ENCODE measurements around the gene GMCL2. TPM values are rescaled to one million over a fixed set of nuclear protein-coding genes. Genes with fewer than 3 reads are reported as not detected.
A peak's percentile ranks its signal among the peaks of the same experiment; 100 is the strongest.

The GMCL2 gene
- total and polyA plus RNA-seq, 2 donors from 2014 or later, result not detected

GRCh38 chr5:178165581-178165980, 21.6 kb downstream of the GMCL2 start:
- Histone ChIP-seq H3K4me3 (ENCODE audit: low read length in 3 of 3) (no peak overlapping the region), H3K27ac (ENCODE audit: low read depth in 2 of 2, low read length in 2 of 2) (no peak overlapping the region), H3K36me3 (ENCODE audit: control insufficient read depth in 2 of 3, insufficient read depth in 3 of 3, low read length in 3 of 3) (no peaks in the 10 kb centered on the region), H3K9me3 (ENCODE audit: control insufficient read depth in 2 of 3, insufficient read depth in 1 of 3, low read length in 3 of 3) (no peaks in the 10 kb centered on the region), H3K9ac (ENCODE audit: low read length in 3 of 3) (no peak overlapping the region), H3K27me3 (ENCODE audit: control insufficient read depth, insufficient read depth, low read length) (no peaks in the 10 kb centered on the region), H3K4me1 (ENCODE audit: control insufficient read depth in 2 of 3, insufficient read depth in 2 of 3, low read depth in 1 of 3, low read length in 3 of 3) (peaks cover 0 to 4% (median 0%) of the 10 kb centered on the region in 3 donors)
- FAIRE-seq (no peak), DNase-seq (no peak)
- no peak for TF ChIP-seq CTCF (IDR thresholded peaks at IDR 0.05; ENCODE audit: borderline replicate concordance, extremely low read depth, insufficient read depth)
- intact Hi-C loops (cut with DNase I), result no loop called here

- Histone ChIP-seq H3K9ac (ENCODE audit: low read length in 3 of 3) (peak overlapping the region in 1 of 3 donors; percentile 28), H3K9me3 (ENCODE audit: control insufficient read depth in 2 of 3, insufficient read depth in 1 of 3, low read length in 3 of 3) (no peaks in the 10 kb centered on the region), H3K36me3 (ENCODE audit: control insufficient read depth in 2 of 3, insufficient read depth in 3 of 3, low read length in 3 of 3) (no peaks in the 10 kb centered on the region), H3K4me1 (ENCODE audit: control insufficient read depth in 2 of 3, insufficient read depth in 2 of 3, low read depth in 1 of 3, low read length in 3 of 3) (peaks cover 0 to 4% (median 0%) of the 10 kb centered on the region in 3 donors), H3K27ac (ENCODE audit: low read depth in 2 of 2, low read length in 2 of 2) (no peak overlapping the region), H3K4me3 (ENCODE audit: low read length in 3 of 3) (peak overlapping the region in 2 of 3 donors; percentile 21 to 44), H3K27me3 (ENCODE audit: control insufficient read depth, insufficient read depth, low read length) (no peaks in the 10 kb centered on the region)
- DNase-seq, result peak; percentile 93 to 95 (median 94)
- intact Hi-C loops (cut with DNase I), result loop anchor here (5.0 kb wide), 1 partner anchor 87 kb away; no protein-coding TSS in a partner anchor
- peak; percentile 99 for TF ChIP-seq CTCF (IDR thresholded peaks at IDR 0.05; ENCODE audit: borderline replicate concordance, extremely low read depth, insufficient read depth)
- no peak for FAIRE-seq
These were observed 23.1 kb downstream of the GMCL2 start for GRCh38 chr5:178163772-178164735.

- no peak for TF ChIP-seq CTCF (IDR thresholded peaks at IDR 0.05; ENCODE audit: borderline replicate concordance, extremely low read depth, insufficient read depth)
- no peaks in the 10 kb centered on the region for H3K9me3 ChIP-seq (ENCODE audit: control insufficient read depth in 2 of 3, insufficient read depth in 1 of 3, low read length in 3 of 3)
- H3K4me3 ChIP-seq (ENCODE audit: low read length in 3 of 3), result no peak overlapping the region
- DNase-seq (no peak), FAIRE-seq (no peak)
- H3K27ac ChIP-seq (ENCODE audit: low read depth in 2 of 2, low read length in 2 of 2), result no peak overlapping the region
- no peak overlapping the region for H3K9ac ChIP-seq (ENCODE audit: low read length in 3 of 3)
- H3K27me3 ChIP-seq (ENCODE audit: control insufficient read depth, insufficient read depth, low read length), result no peaks in the 10 kb centered on the region
- intact Hi-C loops (cut with DNase I), result loop anchor here (5.0 kb wide), 1 partner anchor 85 kb away; no protein-coding TSS in a partner anchor
- H3K4me1 ChIP-seq (ENCODE audit: control insufficient read depth in 2 of 3, insufficient read depth in 2 of 3, low read depth in 1 of 3, low read length in 3 of 3), result peaks cover 0 to 4% (median 0%) of the 10 kb centered on the region in 3 donors
- no peaks in the 10 kb centered on the region for H3K36me3 ChIP-seq (ENCODE audit: control insufficient read depth in 2 of 3, insufficient read depth in 3 of 3, low read length in 3 of 3)
These were observed 24.7 kb downstream of the GMCL2 start for GRCh38 chr5:178162481-178162880.
